Mesothelial cell of epicardium (in vitro differentiated cells): ENCODE measurements around the gene TPRG1L. TPM values are rescaled to one million over a fixed set of nuclear protein-coding genes. Genes with fewer than 3 reads are reported as not detected.

Experiments
- DNase-seq, 2 experiments: peaks; one replicate each; pipeline ENCODE4 v3.0.0; 2021; ENCODE audit warnings: low spot score in 2 of 2; ENCODE audit not compliant: unreplicated experiment in 2 of 2
- H3K27ac Mint-ChIP-seq: 2 replicates; pipeline ENCODE4 v1.8.0; 2021; ENCODE audit warnings: mixed read lengths
- H3K27me3 Mint-ChIP-seq: 2 replicates; pipeline ENCODE4 v1.8.0; 2021; ENCODE audit warnings: low read depth, mixed read lengths
- H3K36me3 Mint-ChIP-seq: 2 replicates; pipeline ENCODE4 v1.8.0; 2021; ENCODE audit warnings: mixed read lengths
- H3K4me1 Mint-ChIP-seq: 2 replicates; pipeline ENCODE4 v1.8.0; 2021; ENCODE audit warnings: mixed read lengths
- H3K4me3 Mint-ChIP-seq: 2 replicates; pipeline ENCODE4 v1.8.0; 2021; ENCODE audit warnings: mild to moderate bottlenecking, moderate library complexity, mixed read lengths
- H3K9me3 Mint-ChIP-seq: 2 replicates; pipeline ENCODE4 v1.8.0; 2021; ENCODE audit warnings: mixed read lengths
- CTCF ChIP-seq: fragments of 200-600 bp; sonication (generic); IDR thresholded peaks from one replicate; pipeline ENCODE4 v1.5.0; 2021; ENCODE audit warnings: antibody characterized with exemption; ENCODE audit not compliant: unreplicated experiment
- total RNA-seq: library from RNA; stranded (reverse); gene quantifications from 3 replicates; pipeline ENCODE4 v1.2.1, GENCODE V29; 2021

Gene TPRG1L
- total RNA-seq, 1 donor from 2014 or later: 15.7 TPM

DNA sequence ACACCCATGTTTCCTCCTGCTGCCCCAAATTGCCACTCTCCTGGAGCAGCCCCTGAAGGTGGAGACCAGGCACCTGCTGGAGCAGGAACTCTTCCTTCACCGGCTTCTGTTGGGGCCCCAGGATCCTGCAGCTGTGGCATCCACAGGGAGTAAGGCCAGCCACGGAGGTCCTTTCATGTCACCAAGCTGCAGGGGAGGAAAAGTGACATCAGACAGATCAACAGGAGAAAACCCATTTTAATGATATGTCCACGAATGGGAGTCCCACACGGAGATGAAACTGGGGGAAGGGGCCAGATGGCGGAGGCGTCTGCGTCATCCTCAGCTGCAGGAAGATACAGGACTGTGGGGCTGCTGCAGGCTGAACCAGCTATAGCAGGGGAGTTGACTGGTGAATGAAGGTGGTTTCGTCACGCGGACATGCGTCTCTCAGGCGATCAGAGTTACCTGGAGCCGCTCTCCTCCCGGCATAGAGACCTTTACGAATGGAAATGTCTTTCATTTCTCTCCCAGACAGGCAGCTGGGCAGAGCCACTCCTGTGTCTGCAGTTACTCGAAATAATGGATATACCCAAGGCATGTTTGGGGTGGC lies 37.4 kb downstream of the TPRG1L start:
- H3K9me3 Mint-ChIP-seq: no peaks in the 10 kb centered on the region
- H3K36me3 Mint-ChIP-seq: no peaks in the 10 kb centered on the region
- no peak overlapping the region for H3K27ac Mint-ChIP-seq
- H3K4me3 Mint-ChIP-seq: no peak overlapping the region
- no peak for DNase-seq
- TF ChIP-seq CTCF: no peak
- H3K4me1 Mint-ChIP-seq: peaks cover 6% of the 10 kb centered on the region
- H3K27me3 Mint-ChIP-seq: peaks cover 67% of the 10 kb centered on the region

DNA sequence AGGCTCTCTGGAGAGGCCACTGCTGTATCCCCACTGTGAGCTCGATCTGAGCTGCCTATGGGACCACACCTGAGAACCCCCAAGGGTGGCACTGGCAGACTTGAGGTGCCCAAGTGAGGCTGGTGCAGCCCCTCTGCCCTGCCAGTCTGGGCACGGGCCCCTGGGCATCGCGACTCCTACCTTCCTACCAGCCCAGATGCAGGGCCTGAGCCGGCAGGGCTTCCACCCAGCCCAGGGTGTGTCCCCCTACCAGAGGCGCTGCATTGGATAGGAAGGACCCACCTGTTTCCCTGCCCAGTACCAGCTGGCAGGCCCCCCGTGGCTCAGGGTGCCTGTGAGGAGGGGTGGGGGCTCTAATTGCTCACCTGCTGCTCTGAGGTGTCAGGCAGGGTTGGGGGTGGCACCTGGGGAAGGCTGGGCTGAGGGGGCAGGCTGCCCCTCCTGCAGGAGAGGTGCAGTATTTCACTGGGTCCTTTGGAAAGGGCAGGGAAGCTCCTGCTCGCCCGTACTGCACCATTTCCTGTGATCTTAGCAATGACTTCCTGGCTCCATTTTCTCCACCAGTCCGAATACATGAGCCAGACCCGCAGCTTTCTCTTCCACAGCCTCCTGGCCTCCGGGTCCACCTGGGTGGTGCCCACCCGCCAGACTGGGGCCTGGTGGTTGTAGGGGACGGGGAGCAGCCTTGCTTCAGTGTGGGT lies 39.3 kb downstream of the TPRG1L start:
- no peak overlapping the region for H3K4me3 Mint-ChIP-seq
- no peak overlapping the region for H3K27ac Mint-ChIP-seq
- no peak for DNase-seq
- H3K4me1 Mint-ChIP-seq: peaks cover 8% of the 10 kb centered on the region
- no peak for TF ChIP-seq CTCF
- no peaks in the 10 kb centered on the region for H3K9me3 Mint-ChIP-seq
- peaks cover 57% of the 10 kb centered on the region for H3K27me3 Mint-ChIP-seq
- H3K36me3 Mint-ChIP-seq: no peaks in the 10 kb centered on the region

DNA sequence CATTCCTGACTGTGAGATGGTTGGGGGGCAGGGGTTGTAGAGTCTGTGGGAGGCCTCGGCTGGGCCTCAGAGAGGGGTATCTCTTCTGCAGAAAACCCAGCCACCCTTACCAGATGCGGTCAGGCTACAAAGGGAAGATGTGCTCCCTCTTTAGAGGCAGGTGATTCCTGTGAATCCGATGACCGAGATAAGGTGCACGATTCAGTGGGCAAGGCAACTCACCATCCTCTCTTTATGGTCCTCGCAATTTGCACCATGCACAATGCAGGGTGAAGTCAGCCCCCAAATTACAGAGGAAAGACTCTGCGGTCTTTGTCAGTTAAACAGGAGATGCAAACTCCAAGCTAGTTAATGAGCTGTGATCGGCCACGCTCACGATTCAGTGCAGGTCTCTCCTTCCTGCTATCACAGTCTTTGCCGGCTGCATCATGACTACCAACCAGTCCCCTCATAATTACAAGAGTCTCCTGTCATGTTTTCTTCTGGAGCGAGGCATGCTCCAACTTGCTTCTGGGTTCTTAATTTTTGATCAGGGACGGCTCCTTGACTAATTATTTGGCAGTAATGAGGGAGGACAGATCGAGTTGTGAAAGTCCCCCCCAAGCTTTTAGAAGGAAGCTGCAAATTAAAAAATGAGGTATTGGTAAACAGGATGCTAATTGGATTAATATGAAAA lies 40.0 kb downstream of the TPRG1L start:
- Mint-ChIP-seq H3K36me3 (no peaks in the 10 kb centered on the region), H3K27ac (no peak overlapping the region), H3K4me1 (peaks cover 8% of the 10 kb centered on the region), H3K27me3 (peaks cover 57% of the 10 kb centered on the region), H3K4me3 (no peak overlapping the region), H3K9me3 (no peaks in the 10 kb centered on the region)
- DNase-seq: no peak
- no peak for TF ChIP-seq CTCF

- Mint-ChIP-seq H3K4me3 (no peak overlapping the region), H3K27ac (no peak overlapping the region), H3K36me3 (no peaks in the 10 kb centered on the region), H3K27me3 (peaks cover 61% of the 10 kb centered on the region), H3K4me1 (peaks cover 11% of the 10 kb centered on the region), H3K9me3 (no peaks in the 10 kb centered on the region)
- no peak for TF ChIP-seq CTCF
- no peak for DNase-seq
Measured at GRCh38 chr1:3668148-3668547, 43.3 kb downstream of the TPRG1L start.

GRCh38 chr1:3668585-3669300 lies 43.9 kb downstream of the TPRG1L start:
- Mint-ChIP-seq H3K9me3 (no peaks in the 10 kb centered on the region), H3K36me3 (no peaks in the 10 kb centered on the region), H3K27me3 (peaks cover 63% of the 10 kb centered on the region), H3K27ac (no peak overlapping the region), H3K4me1 (peaks cover 15% of the 10 kb centered on the region), H3K4me3 (no peak overlapping the region)
- no peak for DNase-seq
- TF ChIP-seq CTCF: no peak
